HG03025 (cell line): ENCODE data around the gene FGFBP3.

Experiments
- ATAC-seq: cut with Tn5 transposase; IDR thresholded peaks from one replicate; pipeline ENCODE4 v1.9.1; 2021; ENCODE audit warnings: mild to moderate bottlenecking, moderate library complexity; ENCODE audit not compliant: unreplicated experiment, low FRiP score

The FGFBP3 gene, protein sequence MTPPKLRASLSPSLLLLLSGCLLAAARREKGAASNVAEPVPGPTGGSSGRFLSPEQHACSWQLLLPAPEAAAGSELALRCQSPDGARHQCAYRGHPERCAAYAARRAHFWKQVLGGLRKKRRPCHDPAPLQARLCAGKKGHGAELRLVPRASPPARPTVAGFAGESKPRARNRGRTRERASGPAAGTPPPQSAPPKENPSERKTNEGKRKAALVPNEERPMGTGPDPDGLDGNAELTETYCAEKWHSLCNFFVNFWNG

DNA sequence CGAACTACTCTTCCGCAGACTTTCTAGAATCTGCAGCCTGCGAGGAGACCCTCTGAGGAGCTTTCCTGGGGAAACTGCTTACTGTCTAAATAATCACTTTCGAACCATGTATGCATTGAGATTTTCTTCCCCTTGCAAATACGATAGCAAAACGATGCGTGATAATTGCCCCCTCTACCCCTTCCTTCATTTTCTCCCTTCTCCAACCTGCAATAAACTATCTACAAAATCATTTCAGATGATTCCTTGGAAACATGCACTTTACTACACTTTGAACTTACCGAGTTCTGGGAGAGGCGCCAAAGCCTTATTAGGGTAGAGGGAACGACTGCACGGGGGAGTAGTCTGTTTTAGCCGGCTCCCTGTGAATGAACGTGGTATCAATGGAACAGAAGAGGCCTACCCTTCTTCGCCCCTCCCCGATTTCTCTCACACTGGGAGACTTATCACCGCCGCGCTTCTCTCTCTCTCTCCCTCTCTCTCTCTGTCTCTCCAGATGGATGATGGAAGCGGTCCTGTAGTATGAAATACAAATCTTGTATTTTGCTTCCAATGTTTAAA is at the start of gene FGFBP3:
FGFBP3 (minus strand) TSS at position 370 of the 561 bp plus-strand sequence. CDS start 517 bp downstream, outside the sequence.
- no peak for ATAC-seq

DNA sequence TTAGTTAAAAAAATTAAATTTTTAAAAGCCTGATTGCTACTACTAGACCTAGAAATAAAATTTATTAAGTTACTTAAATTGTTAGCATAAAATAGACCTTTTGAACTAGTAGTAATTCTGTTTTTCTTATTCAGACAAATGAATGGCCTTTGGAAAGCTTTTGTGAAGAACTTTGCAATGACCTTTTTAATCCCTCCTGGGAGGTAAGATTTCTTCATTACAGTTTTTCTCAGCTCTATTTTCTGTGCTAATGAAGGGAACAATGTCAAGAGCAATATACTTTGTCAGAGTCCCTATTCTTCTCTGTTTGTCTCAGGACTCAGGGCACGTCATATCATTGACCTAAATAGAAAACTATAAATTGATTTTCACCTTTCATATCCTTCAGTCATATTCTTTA is 47.8 kb upstream of the FGFBP3 start:
- ATAC-seq = no peak

DNA sequence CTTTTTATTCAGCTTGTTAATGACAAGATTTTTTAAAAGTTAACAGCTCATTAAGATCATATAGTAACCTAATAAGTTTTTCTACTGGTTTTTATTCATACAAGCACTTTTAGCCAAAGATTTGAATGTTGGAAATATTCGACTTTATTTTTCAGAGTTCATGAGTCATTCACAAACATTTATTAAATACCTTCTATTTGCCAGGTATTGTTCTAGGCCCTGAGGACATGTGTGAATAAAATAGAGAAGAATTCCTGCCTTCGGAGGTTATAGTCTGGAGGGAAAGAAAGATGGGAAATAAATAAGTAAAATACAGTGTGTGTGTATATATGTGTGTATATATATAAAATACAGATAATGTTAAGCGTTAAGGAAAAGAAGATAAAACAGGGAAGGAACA is 45.8 kb upstream of the FGFBP3 start:
- ATAC-seq = no peak

DNA sequence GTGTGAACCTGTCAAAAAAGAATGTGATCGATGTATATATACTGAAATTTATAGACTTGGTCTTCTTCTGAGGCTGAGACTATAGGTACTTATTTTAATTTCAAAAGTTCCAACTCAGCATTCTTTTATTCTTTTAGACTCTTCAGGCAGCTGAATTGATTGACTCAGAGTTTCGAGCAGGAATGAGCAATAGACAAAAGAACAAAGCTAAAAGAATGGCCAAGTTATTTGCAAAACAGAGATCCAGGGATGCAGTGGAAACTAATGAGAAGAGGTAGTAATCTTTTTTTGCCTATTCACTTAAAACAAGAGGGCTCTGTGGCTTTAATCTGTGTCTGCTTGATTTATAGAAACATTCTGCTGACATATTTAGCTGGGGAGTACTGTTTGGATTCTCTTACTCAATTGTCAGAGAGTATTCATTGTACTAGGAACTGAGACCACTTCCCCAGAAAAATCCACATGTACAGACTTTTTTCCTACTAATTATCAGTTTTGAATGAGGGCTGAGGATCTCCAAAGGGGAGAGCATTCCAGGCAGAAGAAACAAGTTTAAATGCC is 44.4 kb upstream of the FGFBP3 start:
- no peak for ATAC-seq

DNA sequence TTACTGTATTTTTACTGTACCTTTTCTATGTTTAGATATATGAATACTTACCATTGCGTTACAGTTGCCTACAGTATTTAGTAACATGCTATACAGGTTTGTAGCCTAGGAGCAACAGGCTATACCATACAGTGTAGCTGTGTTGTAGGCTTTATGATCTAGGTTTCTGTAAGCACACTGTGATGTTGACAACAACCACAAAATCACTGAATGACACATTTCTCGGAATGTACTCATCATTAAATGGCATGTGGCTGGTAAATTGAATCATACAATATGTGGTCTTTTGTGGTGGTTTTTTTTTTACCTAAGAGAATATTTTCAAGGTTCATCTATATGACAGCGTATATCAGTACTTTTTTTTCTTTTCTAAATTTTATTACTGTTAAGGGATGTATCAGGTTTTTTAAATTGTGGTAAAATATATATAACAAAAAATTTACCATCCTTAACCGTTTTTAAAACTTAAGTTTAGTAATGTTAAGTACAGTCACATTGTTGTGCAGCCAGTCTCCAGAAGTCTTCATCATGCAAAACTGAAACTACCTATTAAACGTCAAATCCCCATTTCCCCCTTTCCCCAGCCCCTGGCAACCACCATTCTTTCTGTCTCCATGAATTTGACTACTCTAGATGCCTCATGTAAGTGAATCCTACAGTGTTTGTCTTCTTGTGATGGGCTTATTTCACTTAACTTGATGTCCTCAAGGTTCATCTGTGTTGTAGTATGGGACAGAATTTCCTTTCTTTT is 35.8 kb upstream of the FGFBP3 start:
- no peak for ATAC-seq

DNA sequence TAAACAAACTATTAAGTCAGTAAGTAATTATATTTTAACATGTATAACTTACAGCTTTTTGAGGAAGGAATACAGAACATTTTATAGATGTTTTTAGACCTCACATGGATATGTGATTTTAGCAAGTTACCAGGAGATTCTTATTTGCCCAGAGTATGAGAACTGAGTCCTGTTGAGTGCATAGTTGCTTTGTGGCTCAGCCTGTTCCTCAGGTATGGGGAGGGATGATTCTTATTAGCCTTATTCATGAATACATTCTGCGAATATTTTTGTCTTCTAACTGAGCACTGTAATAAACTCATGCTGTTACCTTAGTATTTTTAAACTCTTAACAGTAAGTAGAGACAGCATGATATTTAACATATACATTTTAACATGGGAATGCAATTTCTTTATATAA is 32.1 kb upstream of the FGFBP3 start:
- no peak for ATAC-seq

DNA sequence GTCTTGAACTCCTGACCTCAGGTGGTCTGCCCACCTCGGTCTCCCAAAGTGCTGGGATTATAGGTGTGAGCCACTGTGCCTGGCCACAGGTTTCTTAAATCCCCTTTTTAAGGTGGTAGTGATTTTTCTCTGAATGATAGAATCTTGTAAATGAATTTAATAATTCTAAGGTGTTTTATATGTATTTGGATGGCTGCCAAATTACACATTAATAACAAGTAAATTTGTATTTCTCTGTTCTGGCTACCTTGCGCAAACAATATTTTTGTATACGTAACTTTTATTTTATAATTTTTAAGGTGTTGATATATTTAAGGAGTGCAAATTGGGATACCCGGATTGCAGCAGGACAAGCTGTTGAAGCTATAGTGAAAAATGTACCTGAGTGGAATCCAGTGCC is 30.4 kb upstream of the FGFBP3 start:
- ATAC-seq = no peak

DNA sequence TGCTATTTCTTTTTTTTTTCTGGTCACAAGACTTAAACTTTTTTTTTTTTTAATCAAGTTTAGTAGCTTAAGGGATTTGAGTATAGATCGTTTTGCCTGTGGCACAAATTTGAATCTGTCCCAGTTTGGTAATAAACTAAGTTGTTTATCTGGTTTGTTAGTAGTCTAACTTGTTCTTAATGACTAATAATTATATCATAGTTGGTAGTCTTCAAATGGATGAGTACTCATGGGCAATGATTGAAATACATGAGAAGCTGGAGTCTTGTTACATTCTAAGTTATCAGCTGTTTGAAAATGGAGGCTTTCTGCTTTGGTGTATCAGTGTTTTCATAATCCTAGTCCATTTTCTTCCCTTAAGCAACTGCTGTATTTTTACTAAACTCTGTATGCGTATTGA is 26.6 kb upstream of the FGFBP3 start:
- ATAC-seq = no peak

DNA sequence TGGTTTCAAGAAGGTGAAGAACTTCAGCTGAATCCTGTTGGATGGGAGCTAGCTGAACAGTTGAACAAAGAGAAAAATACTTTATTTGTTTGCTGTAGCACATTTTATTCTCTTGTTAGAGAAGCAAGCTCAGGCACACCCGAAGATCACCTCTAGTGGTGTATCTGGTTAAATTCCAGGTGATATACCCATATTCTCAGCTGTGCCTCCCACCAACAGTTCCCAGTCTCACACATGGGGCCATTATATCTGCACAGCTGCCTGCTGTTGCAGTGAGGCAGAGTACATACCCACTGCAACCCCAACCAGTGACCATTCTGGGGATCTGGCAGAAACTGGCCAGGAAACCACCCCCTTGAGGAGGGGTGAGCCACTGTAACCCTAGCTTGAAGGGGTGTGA is 23.5 kb upstream of the FGFBP3 start:
- no peak for ATAC-seq

DNA sequence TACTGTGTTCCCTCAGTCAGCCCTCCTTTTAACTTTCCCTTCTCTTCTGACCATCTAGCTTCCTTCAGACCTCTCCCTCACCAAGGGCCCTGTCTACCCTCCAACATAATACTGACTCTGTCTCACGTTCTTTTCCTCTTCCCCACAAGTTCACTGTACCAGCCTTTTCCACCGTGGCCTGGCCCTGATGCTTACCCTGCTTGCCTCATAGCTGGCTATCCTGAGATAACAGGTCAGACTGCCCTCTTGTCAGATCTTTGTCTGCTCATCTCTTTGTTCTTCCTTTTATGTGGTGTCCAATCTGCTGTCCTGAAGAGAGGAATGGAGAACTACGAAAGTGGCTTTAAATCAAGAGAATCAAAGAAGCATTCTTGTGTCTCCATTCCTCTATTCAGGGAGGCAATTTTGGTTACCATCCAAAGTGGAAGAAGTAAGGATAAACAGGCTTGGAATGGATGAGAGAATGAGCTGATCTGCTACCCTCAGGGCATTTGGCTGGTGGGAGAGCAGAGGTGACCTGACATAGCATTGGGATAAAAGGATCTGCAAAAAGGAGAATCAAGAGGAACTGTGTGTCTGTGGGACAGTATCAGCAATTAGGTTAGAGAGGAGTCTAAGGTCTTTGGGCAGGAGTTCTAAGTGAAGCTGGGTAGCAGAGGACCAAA is 22.4 kb upstream of the FGFBP3 start:
- ATAC-seq = no peak

DNA sequence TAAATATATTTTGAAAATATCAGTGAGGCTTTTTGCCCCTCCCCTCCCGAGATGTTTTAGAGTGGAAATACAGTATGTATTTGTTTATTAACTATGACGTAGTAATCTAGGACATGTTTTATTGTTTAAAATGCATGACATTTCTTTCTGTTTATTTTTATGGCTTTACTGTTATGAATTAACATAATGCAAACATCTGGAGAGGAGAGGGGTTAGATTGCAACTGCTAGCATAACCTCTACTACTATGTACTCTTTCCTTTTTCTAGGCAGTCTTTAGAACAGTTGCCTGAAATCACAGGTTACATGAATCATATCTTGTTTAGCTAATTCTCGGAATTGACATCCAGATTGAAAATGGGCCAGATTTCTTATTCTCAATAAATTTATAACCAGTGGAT is 21.7 kb upstream of the FGFBP3 start:
- no peak for ATAC-seq

DNA sequence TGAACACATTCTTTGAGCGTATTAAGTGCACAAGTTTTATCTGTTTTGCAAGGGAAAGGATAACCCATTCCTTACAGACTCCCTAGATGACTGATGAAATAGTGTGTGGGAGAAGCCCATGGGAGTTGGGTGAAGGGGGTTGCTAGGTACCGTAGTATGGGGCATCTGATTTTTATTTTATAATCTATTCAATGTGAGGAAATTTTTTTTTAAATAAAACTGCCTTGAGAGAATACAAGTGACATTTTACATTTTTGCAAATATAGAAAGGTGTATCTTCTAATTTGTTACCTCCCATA is 15.7 kb upstream of the FGFBP3 start:
- ATAC-seq = no peak

DNA sequence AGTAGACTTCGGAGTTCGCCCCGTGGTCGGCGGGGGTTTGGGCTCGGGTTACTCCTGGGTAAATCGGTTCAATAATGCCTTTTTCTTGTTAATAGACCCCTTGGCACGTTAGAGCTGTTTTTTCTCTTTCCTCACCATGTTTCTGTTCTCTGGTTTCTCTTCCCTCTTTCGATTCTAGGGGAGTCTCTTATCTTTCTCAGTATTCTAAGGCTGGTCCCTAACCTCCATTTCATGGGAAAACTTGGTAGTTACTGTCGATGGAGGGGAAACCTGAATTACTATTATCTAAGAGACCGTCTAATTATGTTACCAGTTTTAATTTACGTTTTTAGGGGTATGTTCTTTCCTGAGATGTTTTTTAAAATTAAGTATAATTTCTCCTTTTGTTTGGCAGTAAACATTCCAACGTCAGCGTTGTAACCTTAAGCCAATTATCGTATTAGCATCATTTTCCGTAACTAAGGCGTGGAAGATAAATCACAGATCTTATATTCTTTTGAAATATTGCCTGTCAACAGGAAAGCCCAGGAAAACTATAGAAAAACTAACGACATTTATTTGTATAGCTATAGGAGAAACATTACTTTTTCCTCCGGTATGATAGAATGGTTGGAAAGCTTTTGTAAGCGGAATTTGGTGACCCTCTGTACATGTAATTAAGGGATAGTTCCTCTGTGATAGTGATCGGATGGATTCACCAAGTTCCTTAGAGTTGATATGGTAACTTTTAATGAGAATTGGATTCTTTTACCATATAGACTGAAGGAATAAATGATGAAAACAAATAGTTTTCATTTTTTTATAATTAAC is 15.1 kb upstream of the FGFBP3 start:
- peak; percentile 35 for ATAC-seq

DNA sequence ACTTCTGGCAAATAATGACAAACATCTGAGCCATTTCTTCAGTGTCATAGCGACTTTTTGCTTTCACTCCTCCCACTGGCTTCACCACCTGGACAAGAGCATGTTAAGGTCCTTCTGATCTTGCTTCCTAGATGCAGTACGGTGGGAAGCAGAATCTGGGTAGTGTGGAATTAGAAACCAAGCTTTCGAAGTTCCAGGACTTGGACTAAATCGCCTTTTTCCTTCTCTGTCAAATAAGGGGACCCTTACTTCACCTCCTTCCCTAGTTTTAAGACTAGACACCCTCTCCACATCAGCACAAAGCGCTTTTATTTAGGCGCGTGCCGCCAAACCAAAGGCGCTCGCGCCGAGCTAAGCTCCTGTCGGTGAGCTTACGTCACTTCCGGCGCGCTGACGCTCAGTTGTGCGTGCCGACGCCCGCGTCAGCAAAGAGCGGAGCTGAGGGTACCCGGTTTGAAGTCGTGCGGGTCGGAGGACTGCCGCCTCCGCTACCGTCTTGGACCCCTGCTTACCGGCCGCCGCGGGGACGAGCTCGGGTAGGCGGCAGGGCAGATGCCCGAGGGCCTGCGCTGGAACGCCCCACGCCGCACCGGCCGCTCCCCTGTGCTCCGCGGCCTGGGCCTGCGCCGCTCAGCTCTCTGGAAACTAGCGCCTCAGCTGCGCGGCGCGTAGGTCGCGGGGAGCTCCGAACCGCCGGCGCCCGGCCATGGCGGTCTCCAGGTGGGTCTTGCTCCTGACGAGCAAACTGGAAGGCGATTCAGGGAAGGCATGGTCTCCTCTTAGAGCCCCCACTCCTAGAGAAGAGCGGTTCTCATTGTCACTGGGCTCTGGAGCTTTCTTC is 14.3 kb upstream of the FGFBP3 start, which contains the start of gene BTAF1:
BTAF1 (plus strand) TSS at position 400 of the 841 bp plus-strand sequence; CDS start at position 707, 307 bp downstream.
- ATAC-seq = peak; percentile 97

DNA sequence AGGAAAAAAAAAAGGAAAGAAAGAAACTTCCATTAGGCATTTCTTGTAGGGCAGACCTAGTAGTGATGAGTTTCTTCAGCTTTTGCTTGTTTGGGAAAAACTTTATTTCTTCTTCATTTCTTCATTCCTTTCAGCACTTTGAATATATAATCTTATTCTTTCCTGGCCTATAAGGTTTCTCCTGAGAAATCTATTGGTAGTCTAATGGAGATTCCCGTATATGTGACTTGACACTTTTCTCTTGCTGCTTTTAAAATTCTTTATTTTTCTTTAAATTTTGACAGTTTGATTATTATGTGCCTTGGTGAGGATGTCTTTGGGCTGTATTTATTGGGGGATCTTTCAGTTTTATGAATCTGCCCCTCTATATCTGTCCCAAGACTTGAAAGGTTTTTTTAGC is 10.4 kb upstream of the FGFBP3 start:
- ATAC-seq = no peak

DNA sequence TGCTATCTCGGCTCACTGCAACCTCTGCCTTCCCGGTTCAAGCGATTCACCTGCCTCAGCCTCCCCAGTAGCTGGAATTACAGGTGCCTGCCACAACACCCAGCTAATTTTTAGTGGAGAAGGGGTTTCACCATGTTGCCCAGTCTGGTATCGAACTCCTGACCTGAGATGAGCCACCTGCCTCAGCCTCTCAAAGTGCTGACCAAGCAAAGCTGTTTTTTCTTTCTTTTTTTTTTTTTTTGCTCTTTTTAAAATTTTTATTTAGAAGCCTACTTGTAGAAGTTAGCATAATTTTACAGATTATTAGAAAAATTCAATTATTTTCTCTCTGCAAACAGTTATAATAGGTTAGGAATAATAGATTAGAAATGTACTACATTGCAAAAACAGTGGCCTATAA is 1.2 kb upstream of the FGFBP3 start:
- ATAC-seq = no peak

DNA sequence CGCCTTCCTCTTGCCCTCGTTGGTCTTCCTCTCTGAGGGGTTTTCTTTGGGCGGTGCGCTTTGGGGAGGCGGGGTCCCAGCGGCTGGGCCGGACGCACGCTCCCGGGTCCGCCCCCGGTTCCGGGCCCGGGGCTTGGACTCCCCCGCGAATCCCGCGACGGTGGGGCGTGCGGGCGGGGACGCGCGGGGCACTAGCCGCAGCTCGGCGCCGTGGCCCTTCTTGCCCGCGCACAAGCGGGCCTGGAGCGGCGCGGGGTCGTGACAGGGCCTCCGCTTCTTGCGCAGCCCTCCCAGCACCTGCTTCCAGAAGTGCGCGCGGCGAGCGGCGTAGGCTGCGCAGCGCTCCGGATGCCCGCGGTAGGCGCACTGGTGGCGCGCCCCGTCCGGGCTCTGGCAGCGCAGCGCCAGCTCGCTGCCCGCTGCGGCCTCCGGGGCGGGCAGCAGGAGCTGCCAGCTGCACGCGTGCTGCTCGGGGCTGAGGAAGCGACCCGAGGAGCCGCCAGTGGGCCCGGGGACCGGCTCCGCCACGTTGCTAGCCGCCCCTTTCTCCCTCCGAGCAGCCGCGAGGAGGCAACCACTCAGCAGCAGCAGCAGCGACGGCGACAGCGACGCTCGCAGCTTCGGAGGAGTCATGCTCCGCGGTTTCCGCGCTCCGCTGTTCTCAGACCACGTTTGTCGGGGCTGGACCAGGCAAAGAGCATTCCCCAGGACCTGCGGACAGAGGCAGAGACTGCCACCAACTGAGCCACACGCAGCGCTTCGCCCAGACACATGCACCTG is 759 bp downstream of the FGFBP3 start:
- ATAC-seq = peak; percentile 82

DNA sequence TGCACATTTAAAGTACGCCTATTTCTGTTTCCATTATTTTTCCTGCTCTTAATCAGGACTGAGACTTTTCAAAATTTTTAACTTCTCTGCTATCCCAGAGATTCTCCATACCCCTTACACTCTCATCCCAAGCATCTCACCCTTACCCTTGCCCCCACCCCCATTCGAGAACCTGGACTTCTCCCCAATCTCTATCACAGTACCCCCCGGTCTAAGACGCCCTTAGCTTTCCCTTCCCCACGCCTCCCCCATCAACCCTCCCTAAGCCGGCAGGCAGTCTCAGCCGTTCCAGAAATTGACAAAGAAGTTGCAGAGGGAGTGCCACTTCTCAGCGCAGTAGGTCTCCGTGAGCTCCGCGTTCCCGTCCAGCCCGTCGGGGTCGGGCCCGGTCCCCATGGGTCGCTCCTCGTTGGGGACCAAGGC is 1.4 kb downstream of the FGFBP3 start:
- no peak for ATAC-seq
